WTC11 (cell line): ENCODE data around the gene LRRC51. TPM values are rescaled to one million over a fixed set of nuclear protein-coding genes. Genes with fewer than 3 reads are reported as not detected.

Source experiments
- ATAC-seq: fragments of 200-7000 bp; cut with Tn5 transposase; 2 replicates; pipeline ENCODE4 v1.10.0; 2021; ENCODE audit warnings: mild to moderate bottlenecking, moderate library complexity
- CTCF ChIA-PET: fragments of 300-600 bp; sonication (Branson Sonifier 250); formaldehyde crosslinking; loops from one replicate; lab custom pipeline; 2021; ENCODE audit warnings: antibody characterized with exemption; lab: Charles Lee
- POLR2A ChIA-PET: fragments of 350-600 bp; sonication (Branson Sonifier 250); formaldehyde crosslinking; loops from one replicate; lab custom pipeline; 2021; ENCODE audit warnings: antibody characterized with exemption; lab: Charles Lee
- DNase-seq: peaks from one replicate; pipeline ENCODE4 v3.0.0; 2021; ENCODE audit warnings: low spot score
- H3K27ac Mint-ChIP-seq: 2 replicates; pipeline ENCODE4 v1.8.0; 2021; ENCODE audit warnings: mixed read lengths
- H3K27me3 Mint-ChIP-seq: 2 replicates; pipeline ENCODE4 v1.8.0; 2021; ENCODE audit warnings: low read depth, mild to moderate bottlenecking, moderate library complexity, mixed read lengths
- H3K36me3 Mint-ChIP-seq: 2 replicates; pipeline ENCODE4 v1.8.0; 2021; ENCODE audit warnings: mixed read lengths
- H3K4me1 Mint-ChIP-seq: 2 replicates; pipeline ENCODE4 v1.8.0; 2022; ENCODE audit warnings: mixed read lengths
- H3K4me3 Mint-ChIP-seq: 2 replicates; pipeline ENCODE4 v1.8.0; 2021; ENCODE audit warnings: mild to moderate bottlenecking, moderate library complexity, mixed read lengths
- H3K9me3 Mint-ChIP-seq: 2 replicates; pipeline ENCODE4 v1.8.0; 2021; ENCODE audit warnings: mixed read lengths
- ATF1 ChIP-seq: sonication (generic); formaldehyde crosslinking; IDR thresholded peaks from 2 replicates; pipeline ENCODE4 v1.8.1; 2023; ENCODE audit warnings: mild to moderate bottlenecking, moderate library complexity, missing genetic modification reagents
- CREB1 ChIP-seq: sonication (generic); formaldehyde crosslinking; IDR thresholded peaks from 2 replicates; pipeline ENCODE4 v1.8.0; 2023; ENCODE audit warnings: mild to moderate bottlenecking, missing genetic modification reagents
- CTCF ChIP-seq: fragments of 200-600 bp; IDR thresholded peaks from 2 replicates; pipeline ENCODE4 v1.8.0; 2022; ENCODE audit warnings: antibody characterized with exemption
- E2F4 ChIP-seq: sonication (generic); formaldehyde crosslinking; IDR thresholded peaks from 2 replicates; pipeline ENCODE4 v1.8.1; 2022; ENCODE audit warnings: low read depth, mild to moderate bottlenecking, moderate library complexity, missing genetic modification reagents, borderline replicate concordance
- ELF4 ChIP-seq: sonication (generic); formaldehyde crosslinking; IDR thresholded peaks from 2 replicates; pipeline ENCODE4 v1.8.1; 2022; ENCODE audit warnings: low read depth, mild to moderate bottlenecking, moderate library complexity, missing genetic modification reagents
- ESRRA ChIP-seq: sonication (generic); formaldehyde crosslinking; IDR thresholded peaks from 2 replicates; pipeline ENCODE4 v1.8.1; 2022; ENCODE audit warnings: mild to moderate bottlenecking, missing genetic modification reagents, borderline replicate concordance
- FOXK1 ChIP-seq: sonication (generic); formaldehyde crosslinking; IDR thresholded peaks from 2 replicates; pipeline ENCODE4 v1.8.0; 2022; ENCODE audit warnings: mild to moderate bottlenecking, moderate library complexity, missing genetic modification reagents
- FOXP1 ChIP-seq: sonication (generic); formaldehyde crosslinking; IDR thresholded peaks from 2 replicates; pipeline ENCODE4 v1.8.0; 2022; ENCODE audit warnings: missing genetic modification reagents, mild to moderate bottlenecking, moderate library complexity, borderline replicate concordance
- HMGXB4 ChIP-seq: sonication (generic); formaldehyde crosslinking; IDR thresholded peaks from 2 replicates; pipeline ENCODE4 v1.8.1; 2023; ENCODE audit warnings: mild to moderate bottlenecking, moderate library complexity, missing genetic modification reagents
- JUN ChIP-seq: sonication (generic); formaldehyde crosslinking; IDR thresholded peaks from 2 replicates; pipeline ENCODE4 v1.8.0; 2023; ENCODE audit warnings: mild to moderate bottlenecking, missing genetic modification reagents
- MAX ChIP-seq: sonication (generic); formaldehyde crosslinking; IDR thresholded peaks from 2 replicates; pipeline ENCODE4 v1.8.0; 2022; ENCODE audit warnings: mild to moderate bottlenecking, missing genetic modification reagents
- NFATC4 ChIP-seq: fragments of 250-450 bp; sonication (Bioruptor Pico); IDR thresholded peaks from 2 replicates; pipeline ENCODE4 v1.9.0; 2021; ENCODE audit warnings: mild to moderate bottlenecking
- NFE2L1 ChIP-seq: sonication (generic); formaldehyde crosslinking; IDR thresholded peaks from 2 replicates; pipeline ENCODE4 v1.8.1; 2023; ENCODE audit warnings: missing genetic modification reagents
- NFYB ChIP-seq: sonication (generic); formaldehyde crosslinking; conservative IDR thresholded peaks from 2 replicates; pipeline ENCODE4 v1.8.0; 2022; ENCODE audit warnings: low read depth, missing genetic modification reagents
- NR1H2 ChIP-seq: sonication (generic); formaldehyde crosslinking; IDR thresholded peaks from 2 replicates; pipeline ENCODE4 v1.9.0; 2021; ENCODE audit warnings: mild to moderate bottlenecking, moderate library complexity, missing genetic modification reagents
- PREB ChIP-seq: sonication (generic); formaldehyde crosslinking; IDR thresholded peaks from 2 replicates; pipeline ENCODE4 v1.8.1; 2022; ENCODE audit warnings: mild to moderate bottlenecking, missing genetic modification reagents, moderate library complexity, borderline replicate concordance
- SOX15 ChIP-seq: fragments of 250-450 bp; sonication (Bioruptor Pico); IDR thresholded peaks from 2 replicates; pipeline ENCODE4 v1.9.0; 2021; ENCODE audit warnings: mild to moderate bottlenecking
- SP1 ChIP-seq: sonication (generic); formaldehyde crosslinking; conservative IDR thresholded peaks from 2 replicates; pipeline ENCODE4 v1.8.1; 2022; ENCODE audit warnings: missing genetic modification reagents
- TEAD4 ChIP-seq: sonication (generic); formaldehyde crosslinking; IDR thresholded peaks from 2 replicates; pipeline ENCODE4 v1.8.0; 2022; ENCODE audit warnings: mild to moderate bottlenecking, missing genetic modification reagents
- USF1 ChIP-seq: sonication (generic); formaldehyde crosslinking; IDR thresholded peaks from 2 replicates; pipeline ENCODE4 v1.8.0; 2022; ENCODE audit warnings: mild to moderate bottlenecking, missing genetic modification reagents
- ZNF121 ChIP-seq: sonication (generic); formaldehyde crosslinking; IDR thresholded peaks from 2 replicates; pipeline ENCODE4 v1.8.0; 2023; ENCODE audit warnings: missing genetic modification reagents
- ZNF232 ChIP-seq: sonication (generic); formaldehyde crosslinking; IDR thresholded peaks from 2 replicates; pipeline ENCODE4 v1.8.0; 2022; ENCODE audit warnings: mild to moderate bottlenecking, missing genetic modification reagents
- ZNF317 ChIP-seq: sonication (generic); formaldehyde crosslinking; IDR thresholded peaks from 2 replicates; pipeline ENCODE4 v1.8.1; 2023; ENCODE audit warnings: low read depth, mild to moderate bottlenecking, moderate library complexity, missing genetic modification reagents, borderline replicate concordance
- ZNF416 ChIP-seq: fragments of 250-450 bp; sonication (Bioruptor Pico); IDR thresholded peaks from 2 replicates; pipeline ENCODE4 v1.9.0; 2021; ENCODE audit warnings: mild to moderate bottlenecking, inconsistent platforms
- ZNF423 ChIP-seq: fragments of 250-450 bp; sonication (Bioruptor Pico); IDR thresholded peaks from 2 replicates; pipeline ENCODE4 v2.1.2; 2022; ENCODE audit warnings: mild to moderate bottlenecking, moderate library complexity
- ZNF425 ChIP-seq: fragments of 250-450 bp; sonication (Bioruptor Pico); conservative IDR thresholded peaks from 2 replicates; pipeline ENCODE4 v1.9.0; 2021; ENCODE audit warnings: mild to moderate bottlenecking
- total RNA-seq: library from RNA; stranded (reverse); gene quantifications from 3 replicates; pipeline ENCODE4 v1.2.3, GENCODE V29; 2021

The LRRC51 gene
- total RNA-seq, 1 experiment from 2014 or later: 5.3 TPM

GRCh38 chr11:72080326-72081183 lies at the start of gene LRRC51, which contains the start of gene NUMA1 (continued):
- TF ChIP-seq PREB (CRISPR knock-in tag): no peak
- TF ChIP-seq ZNF423 (CRISPR knock-in tag): no peak
- no peak for TF ChIP-seq JUN (CRISPR knock-in tag)
- TF ChIP-seq MAX: peak; percentile 83
- TF ChIP-seq E2F4 (CRISPR knock-in tag): peak; percentile 74; the same call in 1 of the 2 replicates
- TF ChIP-seq ZNF317 (CRISPR knock-in tag): no peak
- no peak for TF ChIP-seq ESRRA
- TF ChIP-seq ZNF425 (CRISPR knock-in tag): no peak
- no peak for TF ChIP-seq ZNF416
- TF ChIP-seq NFE2L1 (CRISPR knock-in tag): no peak
- no peak for TF ChIP-seq NFATC4 (CRISPR knock-in tag)
- no peak for TF ChIP-seq HMGXB4 (CRISPR knock-in tag)
- TF ChIP-seq FOXP1 (CRISPR knock-in tag): no peak
- peak; percentile 46 for TF ChIP-seq FOXK1 (CRISPR knock-in tag)

GRCh38 chr11:72036687-72037086 lies 44.0 kb upstream of the LRRC51 start:
- POLR2A ChIA-PET: no interaction called here
- peaks cover 10% of the 10 kb centered on the region for H3K4me1 Mint-ChIP-seq
- H3K4me3 Mint-ChIP-seq: no peak overlapping the region
- ATAC-seq (no peak), DNase-seq (no peak)
- peaks cover 20% of the 10 kb centered on the region for H3K36me3 Mint-ChIP-seq
- no peaks in the 10 kb centered on the region for H3K9me3 Mint-ChIP-seq
- H3K27me3 Mint-ChIP-seq: no peaks in the 10 kb centered on the region; the same call in 1 of the 2 replicates
- CTCF ChIA-PET: interaction anchor here (0.8 to 4.7 kb wide), 2 partner anchors 11 to 12 kb away, joined by 6 to 81 read pairs; no protein-coding TSS in a partner anchor
- no peak for TF ChIP-seq ATF1 (CRISPR knock-in tag)
- TF ChIP-seq SP1 (CRISPR knock-in tag): no peak
- TF ChIP-seq TEAD4 (CRISPR knock-in tag): no peak
- no peak for TF ChIP-seq SOX15 (CRISPR knock-in tag)
- no peak for TF ChIP-seq NFYB (CRISPR knock-in tag)
- TF ChIP-seq ZNF232 (CRISPR knock-in tag): no peak
- TF ChIP-seq USF1: no peak
- no peak for TF ChIP-seq CREB1 (CRISPR knock-in tag)
- TF ChIP-seq NR1H2 (CRISPR knock-in tag): no peak
- no peak for TF ChIP-seq ZNF121 (CRISPR knock-in tag)
- TF ChIP-seq PREB (CRISPR knock-in tag): no peak
- TF ChIP-seq CTCF: no peak
- TF ChIP-seq ELF4 (CRISPR knock-in tag): no peak
- TF ChIP-seq ZNF317 (CRISPR knock-in tag): no peak
- TF ChIP-seq, all 79 proteins: peak for 0
- peak overlapping the region; percentile 16 for H3K27ac Mint-ChIP-seq
